Hepatocyte (in vitro differentiated cells): ENCODE measurements around the gene BPIFA1. TPM values are rescaled to one million over a fixed set of nuclear protein-coding genes. Genes with fewer than 3 reads are reported as not detected.

Experiments used
- DNase-seq: peaks from one replicate; pipeline ENCODE4 v3.0.0-alpha.2; 2016; ENCODE audit warnings: low spot score
- H2AFZ ChIP-seq: fragments of 200-600 bp; sonication (generic); 2 replicates; pipeline ENCODE4 v1.6.0; 2016; ENCODE audit warnings: antibody characterized with exemption, mild to moderate bottlenecking
- H3K27ac ChIP-seq: fragments of 200-600 bp; sonication (generic); 2 replicates; pipeline ENCODE4 v1.5.1; 2016; ENCODE audit warnings: mild to moderate bottlenecking
- H3K27me3 ChIP-seq: fragments of 200-600 bp; sonication (generic); 2 replicates; pipeline ENCODE4 v1.6.1; 2016
- H3K36me3 ChIP-seq: fragments of 200-600 bp; sonication (generic); replicated peaks from 2 replicates; pipeline ENCODE4 v1.5.1; 2016; ENCODE audit warnings: low read depth; ENCODE audit not compliant: insufficient read depth
- H3K4me1 ChIP-seq: fragments of 200-600 bp; sonication (generic); 2 replicates; pipeline ENCODE4 v1.5.1; 2016; ENCODE audit warnings: mild to moderate bottlenecking, moderate library complexity; ENCODE audit not compliant: insufficient read depth
- H3K4me2 ChIP-seq: fragments of 200-600 bp; sonication (generic); 2 replicates; pipeline ENCODE4 v1.6.0; 2016
- H3K4me3 ChIP-seq: fragments of 200-600 bp; sonication (generic); 2 replicates; pipeline ENCODE4 v1.5.1; 2016; ENCODE audit warnings: mild to moderate bottlenecking
- H3K79me2 ChIP-seq: fragments of 200-600 bp; sonication (generic); 2 replicates; pipeline ENCODE4 v1.6.0; 2017; ENCODE audit warnings: mild to moderate bottlenecking
- H3K9me2 ChIP-seq: fragments of 200-600 bp; sonication (generic); replicated peaks from 2 replicates; pipeline ENCODE4 v1.6.0; 2017; ENCODE audit warnings: mild to moderate bottlenecking; ENCODE audit not compliant: insufficient read depth
- H3K9me3 ChIP-seq: fragments of 200-600 bp; sonication (generic); 2 replicates; pipeline ENCODE4 v1.5.1; 2016; ENCODE audit warnings: low read depth, mild to moderate bottlenecking
- H4K20me1 ChIP-seq: fragments of 200-600 bp; sonication (generic); 2 replicates; pipeline ENCODE4 v1.6.0; 2016; ENCODE audit warnings: mild to moderate bottlenecking; ENCODE audit not compliant: insufficient read depth, poor library complexity, severe bottlenecking
- CTCF ChIP-seq: fragments of 200-600 bp; sonication (generic); IDR thresholded peaks from 2 replicates; pipeline ENCODE4 v1.5.1; 2016; ENCODE audit warnings: antibody characterized with exemption, mild to moderate bottlenecking; ENCODE audit not compliant: poor library complexity
- EZH2 ChIP-seq: fragments of 200-600 bp; sonication (generic); IDR thresholded peaks from 2 replicates; pipeline ENCODE4 v1.6.1; 2016; ENCODE audit warnings: antibody characterized with exemption, mild to moderate bottlenecking, borderline replicate concordance
- EZH2phosphoT487 ChIP-seq: fragments of 200-600 bp; sonication (generic); IDR thresholded peaks from one replicate; pipeline ENCODE4 v1.6.1; 2018; ENCODE audit warnings: antibody characterized with exemption, mild to moderate bottlenecking, low read depth, moderate library complexity; ENCODE audit not compliant: unreplicated experiment, severe bottlenecking
- WGBS: methylation state at CpG from one replicate; pipeline ENCODE4 v1.1.6; 2016; ENCODE audit warnings: low lambda C conversion rate; ENCODE audit errors: missing lambda C conversion rate; 5-methylcytosine and 5-hydroxymethylcytosine counted together
- polyA plus RNA-seq: library from polyadenylated mRNA; unstranded; fragments of >200 nt; fragmentation: Nextera tagmentation; extraction: Ambion mirVana; gene quantifications from 2 replicates; pipeline ENCODE4 v1.2.1, GENCODE V29; 2016
- total RNA-seq: library from RNA; depleted of rRNA; stranded (reverse); fragments of >200 nt; gene quantifications from 2 replicates; pipeline ENCODE4 v1.2.3, GENCODE V29; 2014

Gene BPIFA1
- total and polyA plus RNA-seq, 2 experiments from 2014 or later = not detected

GRCh38 chr20:33211817-33212424 lies 23.9 kb upstream of the BPIFA1 start:
- no peak overlapping the region for H3K4me3 ChIP-seq
- H2AFZ ChIP-seq = no peak overlapping the region
- no peaks in the 10 kb centered on the region for H3K36me3 ChIP-seq
- WGBS = 18% methylated on average over 5 of the region's 5 CpGs
- no peak overlapping the region for H3K27ac ChIP-seq
- TF ChIP-seq EZH2 = no peak
- TF ChIP-seq CTCF = peak; percentile 70
- H3K27me3 ChIP-seq = peaks cover 37% of the 10 kb centered on the region
- H3K4me1 ChIP-seq = no peaks in the 10 kb centered on the region
- H3K4me2 ChIP-seq = no peak overlapping the region
- H3K9me3 ChIP-seq = no peaks in the 10 kb centered on the region
- DNase-seq = peak; percentile 88
- H4K20me1 ChIP-seq = no peaks in the 10 kb centered on the region
- H3K9me2 ChIP-seq = no peaks in the 10 kb centered on the region
- no peaks in the 10 kb centered on the region for H3K79me2 ChIP-seq

GRCh38 chr20:33217052-33217451 lies 18.7 kb upstream of the BPIFA1 start, which contains the start of gene BPIFA3:
BPIFA3 (plus strand) TSS chr20:33217352; CDS start chr20:33217537, 185 bp downstream.
- no peak for TF ChIP-seq EZH2phosphoT487
- no peak for TF ChIP-seq EZH2
- Histone ChIP-seq H3K4me3 (no peak within 1 kb of the TSS), H3K4me1 (no peaks in the 10 kb centered on the region), H3K36me3 (no peaks in the 10 kb centered on the region), H4K20me1 (no peaks in the 10 kb centered on the region), H3K4me2 (no peak within 1 kb of the TSS), H2AFZ (no peak within 1 kb of the TSS), H3K79me2 (no peaks in the 10 kb centered on the region), H3K9me2 (no peaks in the 10 kb centered on the region), H3K9me3 (no peaks in the 10 kb centered on the region), H3K27ac (no peak within 1 kb of the TSS), H3K27me3 (peaks cover 37% of the 10 kb centered on the region)
- no peak for DNase-seq
- WGBS = 73% methylated on average over 2 of the region's 2 CpGs

DNA sequence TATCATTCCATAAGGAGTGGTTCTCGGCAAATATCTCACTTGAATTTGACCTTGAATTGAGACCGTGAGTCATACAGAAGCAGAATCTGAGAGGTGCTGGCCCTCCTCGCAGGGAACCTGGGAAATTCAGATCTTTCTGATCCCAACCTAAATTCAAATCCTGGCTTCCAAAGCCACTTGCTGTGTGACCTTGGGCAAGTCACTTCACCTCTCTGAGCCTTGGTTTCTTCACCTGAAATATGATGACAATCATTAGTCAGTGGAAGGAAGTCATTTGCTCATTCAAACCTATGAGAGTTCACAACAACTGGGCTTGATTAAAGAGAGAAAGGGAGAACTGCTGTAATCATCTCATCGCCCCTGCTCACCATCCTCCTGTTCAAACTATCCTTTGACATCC lies 11.4 kb upstream of the BPIFA1 start:
- WGBS = 85% methylated on average over 4 of the region's 4 CpGs
- no peaks in the 10 kb centered on the region for H3K9me2 ChIP-seq
- TF ChIP-seq EZH2phosphoT487 (no peak), EZH2 (no peak), CTCF (no peak)
- H3K27ac ChIP-seq = no peak overlapping the region
- peaks cover 37% of the 10 kb centered on the region for H3K27me3 ChIP-seq
- no peak overlapping the region for H2AFZ ChIP-seq
- H3K36me3 ChIP-seq = no peaks in the 10 kb centered on the region
- H3K4me3 ChIP-seq = no peak overlapping the region
- H3K9me3 ChIP-seq = no peaks in the 10 kb centered on the region
- H3K4me1 ChIP-seq = no peaks in the 10 kb centered on the region
- H4K20me1 ChIP-seq = no peaks in the 10 kb centered on the region
- H3K4me2 ChIP-seq = no peak overlapping the region
- no peak for DNase-seq
- no peaks in the 10 kb centered on the region for H3K79me2 ChIP-seq

- Histone ChIP-seq H4K20me1 (no peaks in the 10 kb centered on the region), H3K79me2 (no peaks in the 10 kb centered on the region), H3K4me2 (no peak overlapping the region), H3K27ac (no peak overlapping the region), H2AFZ (no peak overlapping the region), H3K4me1 (no peaks in the 10 kb centered on the region), H3K36me3 (no peaks in the 10 kb centered on the region), H3K4me3 (no peak overlapping the region), H3K9me2 (no peaks in the 10 kb centered on the region), H3K27me3 (peaks cover 65% of the 10 kb centered on the region), H3K9me3 (no peaks in the 10 kb centered on the region)
- DNase-seq = no peak
- 62% methylated on average over 6 of the region's 6 CpGs for WGBS
- TF ChIP-seq EZH2 (no peak), EZH2phosphoT487 (no peak), CTCF (no peak)
These were observed 6.0 kb upstream of the BPIFA1 start for GRCh38 chr20:33229843-33230242.
